Activated T-helper 9 cell treated with anti-CD3 and anti-CD28 coated beads, Interleukin-2, amount 50 U/mL, for 16 hours (primary cell): ENCODE data around the gene SEPSECS.

Source experiments
- DNase-seq: peaks from one replicate; pipeline ENCODE4 v3.0.0-alpha.2; 2020; ENCODE audit warnings: low read depth

Gene SEPSECS

DNA sequence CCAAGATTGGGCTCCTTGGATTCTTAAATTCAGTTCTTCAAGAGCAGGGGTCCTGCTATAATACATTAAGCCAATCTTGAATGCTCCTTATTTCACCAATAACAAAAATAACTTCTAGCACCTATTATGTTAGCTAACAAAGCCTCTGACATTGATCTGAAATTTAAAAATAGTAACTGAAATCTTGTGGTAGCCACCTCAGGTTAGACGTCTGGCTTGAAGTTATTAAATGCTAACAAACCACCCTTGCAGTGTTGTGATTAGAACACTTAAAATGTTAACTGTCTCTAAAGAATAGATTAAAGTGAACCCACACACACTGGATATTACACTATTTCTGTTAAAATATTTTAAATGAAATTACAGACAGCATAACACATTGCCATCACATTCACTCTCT, 79.7 kb downstream of the SEPSECS start:
- DNase-seq = no peak

- DNase-seq = no peak
Measured at GRCh38 chr4:25078523-25078922, 81.7 kb downstream of the SEPSECS start.

- no peak for DNase-seq
Measured at GRCh38 chr4:25076625-25077398, 83.4 kb downstream of the SEPSECS start.

DNA sequence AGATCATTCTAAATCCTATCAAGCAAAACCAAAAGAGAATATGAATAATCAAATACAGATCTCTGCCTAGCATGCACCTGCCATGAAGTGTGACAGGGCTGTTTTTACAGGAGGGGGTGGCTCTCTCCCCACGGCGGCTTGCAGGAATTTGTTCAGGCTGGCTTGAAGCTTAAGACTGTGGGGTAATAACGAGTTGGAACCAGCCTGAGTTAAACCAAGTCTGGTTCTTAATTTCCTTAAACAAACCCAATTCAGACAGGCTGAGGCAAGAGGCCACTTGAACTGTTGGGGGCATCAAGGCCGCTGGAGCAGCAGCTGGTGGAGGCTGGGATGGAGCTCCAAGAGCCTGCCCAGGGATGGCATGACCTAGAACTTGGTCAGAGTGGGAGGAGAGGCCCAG, 84.4 kb downstream of the SEPSECS start:
- DNase-seq = no peak

GRCh38 chr4:25075129-25075528, 85.1 kb downstream of the SEPSECS start:
- no peak for DNase-seq

GRCh38 chr4:25070545-25070944, 89.7 kb downstream of the SEPSECS start:
- DNase-seq = no peak
